Osteoblast (primary cell): Measurements from ENCODE around the gene RTP1. TPM values are rescaled to one million over a fixed set of nuclear protein-coding genes. Genes with fewer than 3 reads are reported as not detected.
A peak's percentile ranks its signal among the peaks of the same experiment; 100 is the strongest.
"Not testable (repeated sequence)": the region's sequence is repeated elsewhere in the genome, so short reads cannot be mapped to it uniquely, and the experiment has no call there.

Experiments used
- DNase-seq: peaks from one replicate; pipeline ENCODE4 v3.0.0; 2011; ENCODE audit warnings: low spot score, mixed read lengths; ENCODE audit not compliant: insufficient read length; ENCODE audit errors: missing footprints
- H2AFZ ChIP-seq: 2 replicates; pipeline ENCODE4 v1.6.0; 2011; ENCODE audit warnings: mild to moderate bottlenecking, low read length
- H3K27ac ChIP-seq: 2 replicates; pipeline ENCODE4 v1.5.1; 2011; ENCODE audit warnings: mild to moderate bottlenecking, low read depth, low read length, moderate library complexity
- H3K27me3 ChIP-seq: 2 replicates; pipeline ENCODE4 v1.6.0; 2012; ENCODE audit warnings: mild to moderate bottlenecking, control low read depth, inconsistent platforms, low read length, moderate library complexity; ENCODE audit not compliant: insufficient read depth
- H3K36me3 ChIP-seq: 2 replicates; pipeline ENCODE4 v1.5.1; 2011; ENCODE audit warnings: mild to moderate bottlenecking, low read length, control low read depth, moderate library complexity; ENCODE audit not compliant: insufficient read depth
- H3K4me1 ChIP-seq: 2 replicates; pipeline ENCODE4 v1.5.1; 2011; ENCODE audit warnings: mild to moderate bottlenecking, low read length, control low read depth, moderate library complexity; ENCODE audit not compliant: insufficient read depth
- H3K4me2 ChIP-seq: 2 replicates; pipeline ENCODE4 v1.6.0; 2011; ENCODE audit warnings: mild to moderate bottlenecking, low read length; ENCODE audit not compliant: insufficient read depth
- H3K4me3 ChIP-seq: fragments of 200-600 bp; sonication (generic); 3 replicates; pipeline ENCODE4 v1.5.1; 2012; ENCODE audit warnings: mild to moderate bottlenecking, low read length, inconsistent platforms; ENCODE audit not compliant: insufficient read depth
- H3K79me2 ChIP-seq: 2 replicates; pipeline ENCODE4 v1.6.0; 2012; ENCODE audit warnings: mild to moderate bottlenecking, low read length, control low read depth, inconsistent platforms; ENCODE audit not compliant: insufficient read depth
- H3K9me3 ChIP-seq: 2 replicates; pipeline ENCODE4 v1.5.1; 2011; ENCODE audit warnings: low read depth, low read length, control low read depth
- H4K20me1 ChIP-seq: 2 replicates; pipeline ENCODE4 v1.6.0; 2012; ENCODE audit warnings: mild to moderate bottlenecking, low read length, control low read depth; ENCODE audit not compliant: insufficient read depth
- CTCF ChIP-seq: IDR thresholded peaks from 2 replicates; pipeline ENCODE4 v1.5.1; 2011; ENCODE audit warnings: mild to moderate bottlenecking, low read depth, low read length, moderate library complexity; ENCODE audit errors: extremely low read depth
- total RNA-seq: library from RNA; depleted of rRNA; stranded (reverse); fragments of >200 nt; gene quantifications from 2 replicates; pipeline ENCODE4 v1.2.3, GENCODE V29; 2012

The RTP1 gene
- total RNA-seq, 1 donor, result not detected

GRCh38 chr3:187236962-187237361 lies 39.7 kb downstream of the RTP1 start:
- Histone ChIP-seq H4K20me1 (no peaks in the 10 kb centered on the region), H3K4me1 (no peaks in the 10 kb centered on the region), H3K79me2 (no peaks in the 10 kb centered on the region), H3K27me3 (no peaks in the 10 kb centered on the region), H3K4me2 (no peak overlapping the region), H2AFZ (no peak overlapping the region), H3K4me3 (no peak overlapping the region), H3K27ac (no peak overlapping the region), H3K9me3 (no peaks in the 10 kb centered on the region), H3K36me3 (no peaks in the 10 kb centered on the region)
- peak; percentile 73 for DNase-seq
- TF ChIP-seq CTCF, result no peak

GRCh38 chr3:187237741-187238140 lies 40.5 kb downstream of the RTP1 start:
- Histone ChIP-seq H2AFZ (no peak overlapping the region), H3K9me3 (no peaks in the 10 kb centered on the region), H3K27ac (no peak overlapping the region), H3K36me3 (no peaks in the 10 kb centered on the region), H4K20me1 (no peaks in the 10 kb centered on the region), H3K4me2 (no peak overlapping the region), H3K4me1 (no peaks in the 10 kb centered on the region), H3K27me3 (no peaks in the 10 kb centered on the region), H3K4me3 (no peak overlapping the region), H3K79me2 (no peaks in the 10 kb centered on the region)
- TF ChIP-seq CTCF, result no peak
- no peak for DNase-seq

- Histone ChIP-seq H3K4me3 (no peak overlapping the region), H3K27ac (no peak overlapping the region), H2AFZ (no peak overlapping the region), H3K36me3 (no peaks in the 10 kb centered on the region), H3K79me2 (no peaks in the 10 kb centered on the region), H4K20me1 (no peaks in the 10 kb centered on the region), H3K4me1 (no peaks in the 10 kb centered on the region), H3K9me3 (no peaks in the 10 kb centered on the region), H3K27me3 (no peaks in the 10 kb centered on the region), H3K4me2 (no peak overlapping the region)
- no peak for TF ChIP-seq CTCF
- no peak for DNase-seq
Observed at GRCh38 chr3:187238239-187238638, 41.0 kb downstream of the RTP1 start.

- H2AFZ ChIP-seq, H3K4me1 ChIP-seq, H3K4me3 ChIP-seq, H3K27me3 ChIP-seq, H3K4me2 ChIP-seq, H3K36me3 ChIP-seq, H3K9me3 ChIP-seq, H3K27ac ChIP-seq, H4K20me1 ChIP-seq, H3K79me2 ChIP-seq: not testable (repeated sequence)
- peak; percentile 78 for DNase-seq
Observed at GRCh38 chr3:187238835-187239234, 41.5 kb downstream of the RTP1 start.
